Activated naive CD4-positive, alpha-beta T cell treated with anti-CD3 and anti-CD28 coated beads, Interleukin-2, amount 50 U/mL, for 72 hours (primary cell): Measurements from ENCODE around the gene ARHGAP29. TPM values are rescaled to one million over a fixed set of nuclear protein-coding genes. Genes with fewer than 3 reads are reported as not detected.
"Not testable (repeated sequence)": the region's sequence is repeated elsewhere in the genome, so short reads cannot be mapped to it uniquely, and the experiment has no call there.

Source experiments
- ATAC-seq, 2 donors: fragments of 150-1000 bp; cut with Tn5 transposase; 2 replicates each; pipeline ENCODE4 v1.10.0; 2021; ENCODE audit warnings: mild to moderate bottlenecking in 2 of 2, moderate library complexity in 2 of 2
- DNase-seq, 2 donors: peaks; one replicate each; pipeline ENCODE4 v3.0.0; 2021 to 2022; ENCODE audit warnings: low spot score in 2 of 2
- H3K27ac Mint-ChIP-seq, 2 donors: one replicate each; pipeline ENCODE4 v1.8.0; 2022; ENCODE audit warnings: mild to moderate bottlenecking in 2 of 2, mixed read lengths in 2 of 2
- H3K36me3 Mint-ChIP-seq, 2 donors: one replicate each; pipeline ENCODE4 v1.8.0; 2022; ENCODE audit warnings: mixed read lengths in 2 of 2
- H3K9me3 Mint-ChIP-seq, 2 donors: one replicate each; pipeline ENCODE4 v1.8.0; 2022; ENCODE audit warnings: mixed read lengths in 2 of 2
- total RNA-seq, 2 donors: library from RNA; stranded (reverse); gene quantifications; one replicate each; pipeline ENCODE4 v1.2.3, GENCODE V29; 2022

Gene ARHGAP29
- total RNA-seq, 2 donors from 2014 or later: 0.16 TPM; not detected in 1

DNA sequence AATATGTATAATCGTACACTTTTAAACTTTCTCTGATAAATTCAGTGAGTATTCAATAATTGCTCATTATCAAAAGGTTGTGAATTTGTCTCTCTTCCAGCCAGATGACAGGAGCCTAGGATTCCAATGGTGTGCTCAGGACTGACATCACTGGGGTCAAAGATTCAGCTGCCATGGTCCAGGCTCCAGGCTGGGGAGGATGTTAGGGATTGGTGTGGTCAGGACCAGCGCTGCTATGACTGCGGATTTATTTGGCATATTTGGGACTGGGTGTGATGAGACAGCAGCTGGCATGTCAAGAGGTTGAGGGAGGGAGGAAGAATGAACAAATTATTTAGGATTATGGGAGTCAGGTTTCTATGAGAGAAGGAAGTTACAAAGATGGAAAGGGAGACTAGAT lies 68.3 kb downstream of the ARHGAP29 start:
- Mint-ChIP-seq H3K36me3 (no peaks in the 10 kb centered on the region), H3K27ac (no peak overlapping the region), H3K9me3 (no peaks in the 10 kb centered on the region)
- ATAC-seq (no peak), DNase-seq (no peak)

DNA sequence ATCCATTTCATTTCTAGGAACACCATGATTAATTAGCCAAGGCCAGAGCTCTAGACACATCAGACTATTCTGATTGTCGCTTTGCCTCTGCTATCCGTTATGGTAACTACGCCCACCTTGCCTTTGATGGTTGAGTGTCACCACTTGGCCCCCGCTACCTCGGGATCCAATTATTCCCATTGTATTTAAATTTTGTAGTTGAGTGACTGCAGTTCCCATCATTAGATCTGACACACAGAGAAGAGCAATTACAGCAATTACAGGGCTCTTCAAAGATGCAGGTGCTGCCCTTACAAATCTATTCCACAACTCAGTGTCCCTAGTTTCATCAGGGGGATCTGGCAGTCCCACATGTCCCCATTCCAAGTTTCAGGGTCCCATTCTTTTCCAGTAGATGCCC lies 71.5 kb downstream of the ARHGAP29 start:
- Mint-ChIP-seq H3K36me3 (no peaks in the 10 kb centered on the region), H3K27ac (no peak overlapping the region), H3K9me3 (no peaks in the 10 kb centered on the region)
- DNase-seq (no peak), ATAC-seq (no peak)

DNA sequence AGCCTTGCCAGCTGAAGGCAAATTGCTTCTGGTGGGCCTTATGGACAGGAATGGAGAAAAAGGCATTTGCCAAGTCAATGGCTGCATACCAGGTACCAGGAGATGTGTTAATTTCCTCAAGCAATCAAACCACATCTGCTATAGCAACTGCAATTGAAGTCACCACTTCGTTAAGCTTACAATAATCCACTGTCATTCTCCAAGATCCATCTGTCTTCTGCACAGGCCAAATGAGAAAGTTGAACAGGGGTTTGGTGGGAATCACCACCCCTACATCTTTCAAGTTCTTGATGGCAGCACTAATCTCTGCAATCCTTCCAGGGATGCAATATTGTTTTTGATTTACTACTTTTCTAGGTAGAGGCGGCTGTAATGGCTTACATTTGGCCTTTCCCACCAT lies 72.5 kb downstream of the ARHGAP29 start:
- H3K36me3 Mint-ChIP-seq, DNase-seq, H3K9me3 Mint-ChIP-seq, H3K27ac Mint-ChIP-seq, ATAC-seq: not testable (repeated sequence)

DNA sequence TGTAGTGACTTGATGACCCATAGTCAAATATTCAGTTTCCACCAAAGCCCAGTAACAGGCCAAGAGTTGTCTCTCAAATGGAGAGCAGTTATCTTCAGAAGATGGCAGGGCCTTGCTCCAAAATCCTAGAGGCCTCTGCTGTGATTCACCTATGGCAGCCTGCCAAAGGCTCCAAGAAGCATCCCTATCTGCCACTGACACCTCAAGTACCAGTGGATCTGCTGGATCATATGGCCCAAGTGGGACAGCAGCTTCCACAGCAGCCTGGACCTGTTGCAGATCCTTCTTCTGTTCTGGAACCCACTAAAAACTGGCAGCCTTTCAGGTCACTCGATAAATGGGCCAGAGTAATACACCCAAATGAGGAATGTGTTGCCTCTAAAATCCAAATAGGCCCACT lies 73.3 kb downstream of the ARHGAP29 start:
- DNase-seq, H3K36me3 Mint-ChIP-seq, ATAC-seq, H3K27ac Mint-ChIP-seq, H3K9me3 Mint-ChIP-seq: not testable (repeated sequence)

DNA sequence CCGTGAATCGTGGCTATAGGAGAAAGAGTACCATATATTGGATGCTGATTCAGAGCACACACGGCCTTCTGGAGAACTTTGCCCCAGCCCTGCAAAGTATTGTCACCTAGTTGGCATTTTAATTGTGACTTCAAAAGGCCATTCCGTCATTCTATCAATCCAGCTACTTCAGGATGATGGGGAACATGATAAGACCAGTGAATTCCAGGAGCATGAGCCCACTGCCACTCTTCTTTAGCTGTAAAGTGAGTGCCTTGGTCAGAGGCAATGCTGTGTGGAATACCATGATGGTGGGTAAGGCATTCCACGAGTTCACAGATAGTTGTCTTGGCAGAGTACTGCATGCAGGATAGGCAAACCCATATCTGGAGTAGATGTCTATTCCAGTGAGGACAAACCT lies 74.1 kb downstream of the ARHGAP29 start:
- not testable (repeated sequence) for H3K9me3 Mint-ChIP-seq, ATAC-seq, DNase-seq, H3K36me3 Mint-ChIP-seq, H3K27ac Mint-ChIP-seq

DNA sequence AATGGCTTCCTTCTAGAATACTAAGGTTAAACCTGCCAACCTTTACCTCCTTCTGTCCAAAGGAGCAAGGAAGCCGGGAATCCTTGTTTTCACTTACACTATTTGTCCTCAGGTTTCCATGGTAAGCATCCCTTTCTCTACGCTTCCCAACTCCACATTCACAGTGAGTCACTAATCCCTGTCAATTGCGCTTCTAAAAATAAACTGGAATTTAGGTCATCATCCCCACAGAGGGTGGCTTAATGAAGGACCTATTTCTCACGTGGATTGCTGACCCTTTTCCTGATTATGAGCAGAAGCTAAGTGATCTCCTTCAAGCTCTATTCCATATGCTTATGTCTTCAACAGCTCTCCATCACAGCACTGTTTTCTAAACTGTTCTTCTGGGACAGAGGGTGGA lies 76.6 kb downstream of the ARHGAP29 start:
- no peaks in the 10 kb centered on the region for H3K36me3 Mint-ChIP-seq
- H3K27ac Mint-ChIP-seq: no peak overlapping the region
- ATAC-seq (no peak), DNase-seq (no peak)
- H3K9me3 Mint-ChIP-seq: no peaks in the 10 kb centered on the region

DNA sequence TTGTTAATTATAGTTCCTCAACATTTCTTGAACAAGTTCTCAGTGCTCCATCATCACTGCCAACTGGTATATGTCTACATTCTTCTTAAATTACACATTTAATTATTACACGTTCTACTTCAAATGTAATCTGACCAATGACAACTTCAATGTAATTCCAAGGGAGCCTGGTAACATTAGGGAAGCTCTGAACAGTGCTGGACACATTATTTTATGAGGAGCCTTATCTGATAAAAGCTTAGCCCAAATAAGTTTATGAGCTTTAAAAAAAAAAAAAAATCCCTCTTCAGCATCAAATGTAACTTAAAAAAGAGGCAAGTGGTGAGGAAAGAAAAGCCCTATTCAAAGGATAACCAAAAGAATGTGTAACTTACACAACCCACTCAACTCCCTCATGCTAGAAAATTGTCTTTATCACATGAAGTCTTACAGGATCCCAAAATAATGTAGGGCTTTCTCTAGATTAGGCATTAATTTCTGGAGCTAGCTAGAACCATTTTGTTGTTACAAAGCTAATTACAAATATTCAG lies 81.2 kb downstream of the ARHGAP29 start:
- DNase-seq (no peak), ATAC-seq (no peak)
- Mint-ChIP-seq H3K36me3 (no peaks in the 10 kb centered on the region), H3K27ac (no peak overlapping the region), H3K9me3 (no peaks in the 10 kb centered on the region)

DNA sequence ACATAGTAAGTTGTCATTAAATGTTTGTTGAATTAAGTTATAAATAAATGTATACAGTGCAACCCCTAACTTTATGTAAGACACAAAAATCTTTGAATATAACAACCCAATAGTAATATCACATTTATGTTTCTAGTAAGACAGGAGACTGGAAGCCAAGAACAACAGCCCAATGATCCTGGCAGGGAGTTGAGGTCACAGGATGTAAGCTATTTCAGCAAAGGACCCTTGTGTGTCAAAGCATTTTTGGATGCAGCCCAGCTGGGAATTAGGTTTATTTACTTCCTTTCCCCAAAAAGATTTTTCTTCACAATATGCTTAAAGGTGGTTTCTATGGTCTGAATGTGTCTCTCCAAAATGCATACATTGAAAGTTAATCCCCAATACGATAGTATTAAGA lies 82.4 kb downstream of the ARHGAP29 start:
- no peaks in the 10 kb centered on the region for H3K36me3 Mint-ChIP-seq
- H3K9me3 Mint-ChIP-seq: no peaks in the 10 kb centered on the region
- DNase-seq (no peak), ATAC-seq (no peak)
- no peak overlapping the region for H3K27ac Mint-ChIP-seq

DNA sequence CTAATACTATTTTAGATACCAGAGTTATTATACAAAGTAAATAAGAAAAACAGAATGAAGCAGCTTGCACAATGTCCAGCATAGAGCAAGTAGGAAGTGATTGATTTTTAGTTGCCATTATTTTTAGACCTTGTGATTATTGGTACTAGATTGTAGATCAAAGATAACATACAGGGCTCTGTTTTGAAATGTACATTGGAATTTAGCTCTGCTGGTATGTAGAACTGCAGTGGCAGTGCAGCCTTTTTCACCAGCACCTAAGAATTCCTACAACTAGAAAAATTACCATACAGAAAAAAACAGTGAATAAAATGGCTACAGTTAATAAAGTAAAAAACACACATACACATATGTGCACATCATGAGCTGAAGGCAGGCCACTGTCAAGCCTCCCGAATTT lies 84.3 kb downstream of the ARHGAP29 start:
- no peak for DNase-seq
- ATAC-seq: no peak
- no peak overlapping the region for H3K27ac Mint-ChIP-seq
- H3K9me3 Mint-ChIP-seq: no peaks in the 10 kb centered on the region
- H3K36me3 Mint-ChIP-seq: no peaks in the 10 kb centered on the region

DNA sequence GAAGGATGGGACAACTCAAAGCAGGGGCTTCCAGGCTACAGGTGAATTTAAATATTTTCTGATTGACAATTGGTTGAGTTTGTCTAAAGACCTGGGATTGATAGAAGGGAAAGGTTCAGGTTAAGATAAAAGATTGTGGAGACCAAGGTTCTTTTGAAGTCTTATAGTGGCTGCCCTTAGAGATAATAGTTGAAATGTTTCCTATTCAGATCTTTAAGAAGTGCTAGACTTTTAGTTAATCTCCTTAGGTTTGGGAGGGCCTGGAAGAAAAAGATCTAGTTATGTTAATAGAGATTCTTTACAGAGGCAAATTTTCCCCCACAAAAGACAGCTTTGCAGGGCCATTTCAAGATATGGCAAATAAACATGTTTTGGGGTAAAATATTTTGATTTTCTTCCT lies 88.2 kb downstream of the ARHGAP29 start:
- DNase-seq, ATAC-seq, H3K36me3 Mint-ChIP-seq, H3K9me3 Mint-ChIP-seq, H3K27ac Mint-ChIP-seq: not testable (repeated sequence)

DNA sequence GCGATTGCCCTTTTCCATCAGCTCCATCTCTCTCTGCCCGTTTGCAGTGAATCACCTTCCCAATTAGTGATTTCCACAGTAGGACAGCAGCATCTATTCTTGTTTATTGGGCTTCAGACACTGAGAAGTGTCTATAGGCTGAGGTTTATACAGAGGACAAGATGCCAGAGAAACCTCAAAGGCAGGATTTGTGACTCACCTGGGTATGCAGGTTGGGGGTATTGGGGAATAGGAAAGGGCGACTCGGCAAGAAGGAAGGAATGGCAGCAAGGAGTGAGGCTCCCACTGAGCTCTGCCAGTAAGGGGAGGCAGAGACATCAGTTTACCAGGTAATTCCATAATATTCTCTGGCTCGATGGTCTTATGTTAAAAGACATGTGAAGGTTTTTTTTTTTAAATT lies 91.1 kb downstream of the ARHGAP29 start:
- H3K9me3 Mint-ChIP-seq: no peaks in the 10 kb centered on the region
- DNase-seq (no peak), ATAC-seq (no peak)
- H3K36me3 Mint-ChIP-seq: no peaks in the 10 kb centered on the region
- no peak overlapping the region for H3K27ac Mint-ChIP-seq

DNA sequence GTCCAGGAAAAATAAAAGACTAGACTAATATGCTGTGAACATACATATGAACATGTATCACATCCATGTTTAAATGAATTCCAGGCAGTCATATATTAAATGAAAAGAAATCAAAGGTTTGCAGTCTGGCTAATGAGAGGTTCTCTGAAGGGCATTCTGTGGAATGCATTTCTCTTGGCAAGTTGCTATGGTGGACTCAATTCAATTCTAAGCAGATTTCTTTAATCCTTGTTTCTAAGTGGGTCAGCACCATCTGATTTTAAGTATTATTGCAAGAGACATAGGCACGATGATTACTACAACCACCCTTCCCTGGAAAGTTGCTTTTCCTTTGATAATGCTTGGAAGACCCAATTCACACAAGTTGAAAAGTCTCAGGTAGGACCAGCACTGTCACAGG lies 92.5 kb downstream of the ARHGAP29 start:
- no peaks in the 10 kb centered on the region for H3K9me3 Mint-ChIP-seq
- no peak for ATAC-seq

DNA sequence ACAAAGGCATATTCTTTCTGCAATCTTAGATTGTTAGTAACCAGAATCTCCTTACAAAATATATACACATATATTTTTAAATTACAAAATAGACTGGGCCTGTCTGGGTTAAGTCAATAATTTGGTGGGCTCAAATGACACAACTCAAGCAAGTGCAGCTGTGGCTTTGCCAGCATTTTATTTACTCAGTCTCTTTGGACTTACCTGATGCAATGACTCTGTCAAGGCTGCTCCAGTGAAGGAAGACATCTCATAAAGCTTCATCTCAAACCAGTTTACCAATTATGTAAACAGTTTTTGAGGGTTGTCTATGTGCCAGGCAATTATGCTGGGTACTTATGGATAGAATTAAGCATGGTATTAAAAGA lies 93.6 kb downstream of the ARHGAP29 start:
- Mint-ChIP-seq H3K27ac (no peak overlapping the region), H3K36me3 (no peaks in the 10 kb centered on the region), H3K9me3 (peaks cover 0 to 6% of the 10 kb centered on the region in 2 donors)
- ATAC-seq: no peak
- DNase-seq: no peak

More for the DNA sequence above, 92.5 kb downstream of the ARHGAP29 start:
- H3K27ac Mint-ChIP-seq: no peak overlapping the region
- no peaks in the 10 kb centered on the region for H3K36me3 Mint-ChIP-seq
- DNase-seq: no peak

DNA sequence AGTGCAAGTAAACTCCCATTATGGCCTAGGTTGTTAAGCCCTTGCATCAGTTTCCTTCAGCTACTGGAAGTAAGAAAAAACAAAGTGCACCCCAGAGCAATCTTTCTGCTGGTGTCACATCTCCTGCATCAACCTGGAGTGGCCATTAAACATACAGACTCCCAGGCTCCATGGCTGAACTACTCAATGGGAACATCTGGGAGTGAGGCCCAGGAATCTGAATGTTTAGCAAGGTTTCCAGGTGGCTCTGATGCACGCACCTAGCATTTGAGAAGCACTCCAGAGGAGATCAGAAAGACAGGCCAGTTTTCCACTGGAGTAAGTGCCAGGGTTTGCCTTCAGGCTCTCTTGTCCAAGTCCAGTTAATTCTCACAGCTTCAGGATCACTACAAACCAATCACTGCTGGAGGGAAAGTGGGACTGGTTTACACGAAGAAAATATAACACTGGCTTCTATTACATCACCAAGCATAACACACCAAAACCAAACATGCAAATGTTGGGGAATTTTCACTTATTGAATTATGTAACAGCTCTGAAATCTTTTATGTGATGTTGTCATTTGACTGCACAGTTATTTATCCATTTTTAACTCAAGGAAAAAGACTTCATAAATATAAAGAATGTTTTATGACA lies 94.1 kb downstream of the ARHGAP29 start:
- H3K27ac Mint-ChIP-seq: no peak overlapping the region
- DNase-seq (no peak), ATAC-seq (no peak)
- peaks cover 0 to 6% of the 10 kb centered on the region in 2 donors for H3K9me3 Mint-ChIP-seq
- no peaks in the 10 kb centered on the region for H3K36me3 Mint-ChIP-seq

DNA sequence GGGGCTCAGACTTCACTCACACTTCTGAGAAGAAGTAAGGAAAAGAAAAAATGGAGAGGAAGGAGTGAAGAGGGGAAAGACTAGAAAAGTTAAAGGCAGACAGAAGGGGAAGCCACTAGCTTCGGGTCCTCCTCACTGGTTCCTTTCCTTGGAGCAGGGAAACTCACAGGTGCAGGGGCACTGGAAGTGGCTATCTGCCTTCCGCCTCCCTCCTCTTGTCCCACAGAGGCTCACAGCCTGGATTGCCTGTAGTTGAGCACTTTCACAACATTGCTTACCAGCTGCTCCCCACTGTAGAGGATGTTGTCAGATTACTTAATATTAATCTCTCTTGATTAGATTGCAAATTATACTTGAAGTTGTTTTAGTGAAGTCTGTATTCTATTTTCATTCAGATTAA lies 94.8 kb downstream of the ARHGAP29 start:
- H3K27ac Mint-ChIP-seq: no peak overlapping the region
- ATAC-seq (no peak), DNase-seq (no peak)
- H3K9me3 Mint-ChIP-seq: peaks cover 0 to 6% of the 10 kb centered on the region in 2 donors
- no peaks in the 10 kb centered on the region for H3K36me3 Mint-ChIP-seq

DNA sequence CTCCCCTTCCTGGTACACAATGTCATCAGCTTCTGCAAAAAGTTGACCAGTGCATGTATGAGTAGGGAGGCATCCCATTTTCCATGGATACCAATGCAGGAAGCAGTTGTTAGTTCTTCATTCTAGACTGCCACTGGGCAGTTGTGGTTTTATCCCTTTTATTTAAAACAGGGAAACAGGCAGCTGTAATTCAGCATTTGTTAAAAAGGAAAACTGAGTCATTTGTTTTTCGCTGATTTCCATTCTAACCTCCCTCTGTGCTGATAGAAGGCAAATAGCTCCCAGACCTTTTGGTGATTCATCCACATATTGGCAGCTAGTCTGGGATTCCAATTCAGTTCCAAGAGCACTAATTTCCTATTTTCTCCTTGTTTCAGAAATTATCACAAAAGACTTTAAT lies 95.4 kb downstream of the ARHGAP29 start:
- no peak overlapping the region for H3K27ac Mint-ChIP-seq
- no peak for DNase-seq
- ATAC-seq: no peak
- no peaks in the 10 kb centered on the region for H3K36me3 Mint-ChIP-seq
- H3K9me3 Mint-ChIP-seq: peaks cover 0 to 6% of the 10 kb centered on the region in 2 donors

DNA sequence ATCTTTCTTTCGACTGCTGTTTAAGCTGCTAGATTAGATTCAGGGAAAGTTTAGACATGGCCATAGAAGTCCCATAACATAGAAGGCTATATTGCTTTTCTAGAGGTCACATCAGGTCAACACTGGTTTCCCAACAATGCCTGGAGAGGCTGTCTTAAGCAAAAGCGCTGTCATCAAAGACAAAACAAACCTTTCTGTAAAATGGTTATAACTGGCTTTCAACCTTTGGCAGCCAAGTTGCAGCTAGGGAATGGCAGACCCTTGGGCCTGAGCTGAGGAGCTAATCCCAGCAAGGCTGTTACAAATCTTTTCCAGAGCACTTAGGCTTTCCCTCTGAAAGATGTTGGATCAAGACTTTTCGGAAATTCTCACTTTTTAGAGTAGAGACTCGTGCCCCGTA lies 105.3 kb downstream of the ARHGAP29 start:
- no peak for ATAC-seq

DNA sequence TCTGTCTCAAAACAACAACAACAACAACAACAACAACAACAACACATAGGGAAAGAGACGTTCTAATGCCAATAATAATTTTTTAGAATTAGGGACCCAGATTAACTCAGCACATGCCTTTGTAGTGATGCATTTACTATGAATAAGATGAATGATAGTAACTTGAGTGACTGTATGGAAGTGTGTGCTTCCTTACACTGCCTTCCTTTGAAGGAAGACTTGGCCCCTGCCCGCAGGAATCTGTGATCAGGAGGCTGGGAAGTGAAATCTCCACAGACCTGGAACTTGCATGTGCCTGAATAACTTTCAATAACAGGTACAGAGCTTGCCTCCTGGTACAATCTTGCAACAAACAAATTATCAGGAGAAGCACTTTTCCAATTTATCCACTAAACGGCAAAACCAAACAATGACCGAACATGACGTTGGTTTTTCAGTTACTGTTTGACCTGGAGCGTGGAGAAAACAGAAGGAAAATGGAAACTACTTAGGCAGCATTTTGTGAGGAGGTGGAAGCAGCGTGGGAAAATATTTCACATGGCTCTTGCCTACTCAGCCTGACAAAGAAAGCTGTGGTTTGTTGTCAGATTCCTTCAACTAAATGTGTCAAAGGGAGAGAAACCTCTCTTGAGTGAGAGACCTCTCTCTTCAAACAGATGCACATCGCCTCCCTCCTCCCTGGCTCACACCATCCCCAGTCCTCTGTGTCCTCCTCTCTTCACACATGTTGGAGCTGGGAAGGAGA lies 106.4 kb downstream of the ARHGAP29 start:
- peaks cover 4 to 7% of the 10 kb centered on the region in 2 donors for H3K9me3 Mint-ChIP-seq
- H3K27ac Mint-ChIP-seq: no peak overlapping the region
- H3K36me3 Mint-ChIP-seq: peaks cover 0 to 7% of the 10 kb centered on the region in 2 donors
- ATAC-seq: no peak
- DNase-seq: no peak

More for the DNA sequence above, 105.3 kb downstream of the ARHGAP29 start:
- Mint-ChIP-seq H3K9me3 (peaks cover 4 to 7% of the 10 kb centered on the region in 2 donors), H3K36me3 (peaks cover 0 to 7% of the 10 kb centered on the region in 2 donors), H3K27ac (no peak overlapping the region)
- no peak for DNase-seq
